Mesothelial cell of epicardium (in vitro differentiated cells): Measurements from ENCODE around the gene ASIC1. TPM values are rescaled to one million over a fixed set of nuclear protein-coding genes. Genes with fewer than 3 reads are reported as not detected.

ENCODE experiments used
- DNase-seq, 2 experiments: peaks; one replicate each; pipeline ENCODE4 v3.0.0; 2021; ENCODE audit warnings: low spot score in 2 of 2; ENCODE audit not compliant: unreplicated experiment in 2 of 2
- H3K27ac Mint-ChIP-seq: 2 replicates; pipeline ENCODE4 v1.8.0; 2021; ENCODE audit warnings: mixed read lengths
- H3K27me3 Mint-ChIP-seq: 2 replicates; pipeline ENCODE4 v1.8.0; 2021; ENCODE audit warnings: low read depth, mixed read lengths
- H3K36me3 Mint-ChIP-seq: 2 replicates; pipeline ENCODE4 v1.8.0; 2021; ENCODE audit warnings: mixed read lengths
- H3K4me1 Mint-ChIP-seq: 2 replicates; pipeline ENCODE4 v1.8.0; 2021; ENCODE audit warnings: mixed read lengths
- H3K4me3 Mint-ChIP-seq: 2 replicates; pipeline ENCODE4 v1.8.0; 2021; ENCODE audit warnings: mild to moderate bottlenecking, moderate library complexity, mixed read lengths
- H3K9me3 Mint-ChIP-seq: 2 replicates; pipeline ENCODE4 v1.8.0; 2021; ENCODE audit warnings: mixed read lengths
- total RNA-seq: library from RNA; stranded (reverse); gene quantifications from 3 replicates; pipeline ENCODE4 v1.2.1, GENCODE V29; 2021
- TF ChIP-seq, protein P1 (sequence below): fragments of 200-600 bp; sonication (generic); IDR thresholded peaks from one replicate; pipeline ENCODE4 v1.5.0; 2021; ENCODE audit warnings: antibody characterized with exemption; ENCODE audit not compliant: unreplicated experiment

ASIC1 gene
- total RNA-seq, 1 donor from 2014 or later: 6.1 TPM

DNA sequence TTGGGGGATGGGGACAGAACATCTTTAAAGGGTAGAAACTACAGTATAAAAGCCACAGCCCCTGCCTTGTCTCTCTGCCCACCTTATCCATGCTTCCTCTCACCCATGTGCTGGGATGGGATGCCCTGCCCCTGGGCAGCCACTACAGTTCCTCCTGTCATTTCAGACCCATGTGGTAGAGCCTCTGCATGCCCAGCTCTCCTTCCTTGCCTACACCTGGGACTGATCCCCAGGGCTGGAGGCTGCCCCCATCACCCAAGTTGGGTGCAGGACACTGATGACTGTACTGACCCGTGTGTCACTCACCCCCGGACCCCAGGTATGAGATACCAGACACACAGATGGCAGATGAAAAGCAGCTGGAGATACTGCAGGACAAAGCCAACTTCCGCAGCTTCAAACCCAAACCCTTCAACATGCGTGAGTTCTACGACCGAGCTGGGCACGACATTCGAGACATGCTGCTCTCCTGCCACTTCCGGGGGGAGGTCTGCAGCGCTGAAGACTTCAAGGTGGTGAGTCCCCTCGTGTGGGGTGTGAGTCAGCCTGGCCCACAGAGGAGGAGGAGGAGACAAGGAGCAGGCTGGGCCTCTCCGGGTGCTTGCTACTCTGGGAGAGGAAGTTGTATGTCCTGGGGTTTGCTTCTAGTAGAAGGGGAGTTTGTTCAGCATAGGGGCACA lies 2.2 kb downstream of the ASIC1 start:
- Mint-ChIP-seq H3K27me3 (peaks cover 62% of the 10 kb centered on the region), H3K4me1 (peaks cover 13% of the 10 kb centered on the region), H3K27ac (no peak overlapping the region), H3K4me3 (peak overlapping the region; percentile 11), H3K36me3 (no peaks in the 10 kb centered on the region), H3K9me3 (no peaks in the 10 kb centered on the region)
- no peak for DNase-seq
- TF ChIP-seq, protein P1, sequence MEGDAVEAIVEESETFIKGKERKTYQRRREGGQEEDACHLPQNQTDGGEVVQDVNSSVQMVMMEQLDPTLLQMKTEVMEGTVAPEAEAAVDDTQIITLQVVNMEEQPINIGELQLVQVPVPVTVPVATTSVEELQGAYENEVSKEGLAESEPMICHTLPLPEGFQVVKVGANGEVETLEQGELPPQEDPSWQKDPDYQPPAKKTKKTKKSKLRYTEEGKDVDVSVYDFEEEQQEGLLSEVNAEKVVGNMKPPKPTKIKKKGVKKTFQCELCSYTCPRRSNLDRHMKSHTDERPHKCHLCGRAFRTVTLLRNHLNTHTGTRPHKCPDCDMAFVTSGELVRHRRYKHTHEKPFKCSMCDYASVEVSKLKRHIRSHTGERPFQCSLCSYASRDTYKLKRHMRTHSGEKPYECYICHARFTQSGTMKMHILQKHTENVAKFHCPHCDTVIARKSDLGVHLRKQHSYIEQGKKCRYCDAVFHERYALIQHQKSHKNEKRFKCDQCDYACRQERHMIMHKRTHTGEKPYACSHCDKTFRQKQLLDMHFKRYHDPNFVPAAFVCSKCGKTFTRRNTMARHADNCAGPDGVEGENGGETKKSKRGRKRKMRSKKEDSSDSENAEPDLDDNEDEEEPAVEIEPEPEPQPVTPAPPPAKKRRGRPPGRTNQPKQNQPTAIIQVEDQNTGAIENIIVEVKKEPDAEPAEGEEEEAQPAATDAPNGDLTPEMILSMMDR: no peak

DNA sequence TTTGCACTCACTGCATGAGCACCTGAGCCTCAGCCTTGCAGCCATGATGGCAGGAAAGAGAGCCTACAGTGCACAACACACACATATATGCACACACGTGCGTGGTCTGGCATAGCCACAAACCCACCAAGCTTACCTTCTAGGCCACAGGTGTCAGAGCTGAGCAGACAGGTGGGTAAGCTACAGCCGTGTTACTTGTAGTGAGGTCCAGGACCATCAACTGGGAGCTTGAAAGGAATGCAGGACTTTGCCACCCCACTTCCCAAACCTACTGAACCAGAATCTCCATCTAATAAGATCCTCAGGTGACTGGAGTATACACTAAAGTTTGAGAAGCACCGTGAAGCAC lies 2.7 kb downstream of the ASIC1 start:
- Mint-ChIP-seq H3K4me3 (no peak overlapping the region), H3K9me3 (no peaks in the 10 kb centered on the region), H3K27ac (no peak overlapping the region), H3K27me3 (peaks cover 63% of the 10 kb centered on the region), H3K36me3 (no peaks in the 10 kb centered on the region), H3K4me1 (peaks cover 13% of the 10 kb centered on the region)
- no peak for DNase-seq
- TF ChIP-seq, protein P1: no peak

DNA sequence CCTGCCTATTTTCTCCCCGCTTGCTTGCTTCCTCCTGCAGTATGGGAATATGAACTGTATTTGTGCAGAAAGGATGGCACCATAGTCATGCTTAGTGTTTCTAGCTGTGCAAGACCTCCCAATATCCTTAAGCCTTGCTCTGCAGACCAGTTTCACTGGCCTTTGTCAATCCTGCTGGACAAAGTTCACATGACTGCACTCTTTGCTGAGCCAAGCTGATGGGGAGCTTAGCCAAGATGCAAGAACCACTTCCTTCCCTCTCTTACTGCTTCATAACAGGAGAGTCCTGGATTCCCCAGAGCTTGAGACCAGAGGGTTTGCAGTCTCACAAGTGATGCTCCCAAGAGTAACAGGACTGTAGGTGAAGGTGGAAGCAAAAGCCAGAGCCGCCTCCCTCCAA lies 3.8 kb downstream of the ASIC1 start:
- DNase-seq: no peak
- Mint-ChIP-seq H3K4me1 (peaks cover 8% of the 10 kb centered on the region), H3K27ac (no peak overlapping the region), H3K4me3 (no peak overlapping the region), H3K36me3 (no peaks in the 10 kb centered on the region), H3K27me3 (peaks cover 57% of the 10 kb centered on the region), H3K9me3 (no peaks in the 10 kb centered on the region)
- TF ChIP-seq, protein P1: no peak

DNA sequence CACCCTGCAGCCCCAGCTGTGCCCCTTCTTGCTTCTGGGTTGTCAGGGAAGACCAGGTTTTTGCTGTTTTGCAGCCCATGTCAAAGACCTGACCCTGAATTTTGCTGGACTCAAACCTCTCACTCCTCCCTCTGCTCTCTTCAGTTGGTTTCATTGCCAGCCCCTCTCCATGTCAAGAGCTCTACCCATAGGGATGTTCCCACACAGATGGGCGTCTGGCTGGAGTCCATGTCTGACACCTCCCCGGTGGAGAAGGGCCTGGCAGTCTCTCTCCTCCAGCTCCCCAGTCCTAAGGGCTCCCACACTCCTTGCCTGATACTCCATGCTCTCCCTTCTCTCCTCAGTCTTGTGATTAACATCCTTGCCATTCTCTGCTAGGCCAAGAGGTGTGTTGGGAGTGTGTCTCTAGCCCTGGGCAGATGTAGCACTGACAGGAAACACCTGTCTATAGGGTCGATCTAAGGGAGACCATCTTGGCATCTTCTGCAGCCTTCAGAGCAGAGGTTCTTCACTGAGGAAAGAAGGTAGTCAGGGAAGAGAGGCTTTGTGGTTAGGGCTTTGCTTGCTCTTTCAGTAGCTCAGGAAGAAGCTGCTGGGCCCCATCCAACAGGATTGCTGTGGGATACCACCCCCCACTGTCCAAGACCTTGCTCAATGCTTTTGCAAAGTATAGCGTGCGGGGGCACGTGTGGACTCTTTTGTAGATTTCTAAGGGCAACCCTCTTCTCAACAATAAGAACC lies 4.7 kb downstream of the ASIC1 start:
- Mint-ChIP-seq H3K27ac (no peak overlapping the region), H3K9me3 (no peaks in the 10 kb centered on the region), H3K4me1 (peaks cover under 1% of the 10 kb centered on the region), H3K4me3 (no peak overlapping the region), H3K36me3 (no peaks in the 10 kb centered on the region), H3K27me3 (peaks cover 47% of the 10 kb centered on the region)
- TF ChIP-seq, protein P1: no peak
- no peak for DNase-seq

DNA sequence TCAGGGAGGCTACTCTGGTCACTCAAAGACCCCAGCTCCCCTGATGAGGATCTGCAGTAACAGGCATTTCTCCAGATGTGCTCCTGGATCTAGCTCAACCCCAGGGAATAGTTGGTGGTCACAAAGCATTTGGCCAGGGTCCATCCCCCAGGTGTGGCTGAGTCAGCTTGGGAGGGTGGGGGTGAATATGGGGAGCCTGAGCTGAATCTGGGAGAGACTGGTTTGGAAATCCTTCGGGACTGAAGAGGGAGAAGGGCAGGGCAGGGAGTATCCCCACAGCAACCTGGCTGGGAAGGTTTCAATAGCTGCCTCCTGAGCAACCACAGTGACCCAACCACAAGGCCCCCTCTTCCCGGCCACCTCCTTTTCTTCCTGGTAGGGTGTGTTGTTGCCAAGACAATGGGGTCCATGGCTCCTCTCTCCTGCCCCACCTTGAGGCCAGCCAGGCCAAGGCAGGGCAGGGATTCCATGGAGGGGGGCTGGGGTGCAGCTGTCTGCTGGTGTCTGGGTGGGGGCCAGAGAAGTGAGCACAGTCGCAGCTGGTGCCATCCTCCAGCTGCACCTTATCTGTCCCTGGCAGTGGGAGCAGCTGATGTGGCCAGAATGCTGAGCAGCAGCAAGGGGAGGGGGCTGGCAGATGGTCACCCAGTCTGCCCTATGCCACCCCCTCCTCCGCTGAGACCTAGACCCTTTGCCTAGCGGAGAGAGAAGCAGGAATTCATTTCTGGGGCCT lies 5.5 kb downstream of the ASIC1 start:
- H3K9me3 Mint-ChIP-seq: no peaks in the 10 kb centered on the region
- H3K4me1 Mint-ChIP-seq: no peaks in the 10 kb centered on the region
- TF ChIP-seq, protein P1: no peak
- H3K4me3 Mint-ChIP-seq: no peak overlapping the region
- no peak overlapping the region for H3K27ac Mint-ChIP-seq
- peaks cover 46% of the 10 kb centered on the region for H3K27me3 Mint-ChIP-seq
- DNase-seq: no peak
- H3K36me3 Mint-ChIP-seq: no peaks in the 10 kb centered on the region
